HG03575 (cell line): Measurements from ENCODE around the gene POMT2.
"Not testable (repeated sequence)": the region's sequence is repeated elsewhere in the genome, so short reads cannot be mapped to it uniquely, and the experiment has no call there.

Experiments used
- ATAC-seq: cut with Tn5 transposase; IDR thresholded peaks from one replicate; pipeline ENCODE4 v1.9.1; 2021; ENCODE audit not compliant: unreplicated experiment, insufficient number of reproducible peaks, low FRiP score; ENCODE audit errors: extremely low read depth

POMT2 gene

DNA sequence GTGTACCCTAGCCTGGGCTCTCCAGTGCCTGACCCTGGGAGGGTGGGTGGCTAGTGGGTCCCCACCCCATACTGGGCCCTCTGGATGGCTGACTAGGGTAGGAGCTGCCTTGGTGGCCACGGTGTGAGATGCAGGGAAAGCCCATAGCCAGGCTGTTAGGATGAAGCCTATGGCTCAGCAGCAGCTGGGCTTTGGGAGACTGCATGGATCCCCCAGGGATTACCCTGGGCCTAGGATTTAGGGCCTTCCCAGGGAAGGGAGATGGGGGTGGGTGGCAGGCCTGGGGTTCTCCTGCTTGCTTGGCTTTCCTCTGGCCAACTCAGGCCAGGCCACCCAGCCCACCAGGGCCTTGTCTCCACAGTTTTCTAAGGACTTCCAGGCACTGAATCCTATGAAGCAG is 6.4 kb upstream of the POMT2 start:
- no peak for ATAC-seq

DNA sequence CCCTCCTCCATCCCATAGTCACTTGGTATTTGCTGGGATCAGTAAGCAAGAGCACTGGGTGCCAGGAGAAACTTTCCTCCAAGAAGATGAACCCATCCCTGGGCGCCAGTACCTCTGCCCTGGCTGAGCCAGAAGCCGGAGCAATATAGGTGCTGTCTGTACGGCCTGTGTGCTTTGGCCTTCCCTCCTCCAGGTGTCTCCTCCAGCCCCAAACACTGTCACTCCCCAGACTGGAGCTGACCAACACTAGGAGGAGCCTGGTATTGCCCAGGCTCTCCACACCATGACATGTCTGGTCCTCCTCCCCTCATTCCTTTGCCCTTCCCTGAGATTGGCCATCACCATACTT is 5.0 kb upstream of the POMT2 start:
- ATAC-seq, result no peak

DNA sequence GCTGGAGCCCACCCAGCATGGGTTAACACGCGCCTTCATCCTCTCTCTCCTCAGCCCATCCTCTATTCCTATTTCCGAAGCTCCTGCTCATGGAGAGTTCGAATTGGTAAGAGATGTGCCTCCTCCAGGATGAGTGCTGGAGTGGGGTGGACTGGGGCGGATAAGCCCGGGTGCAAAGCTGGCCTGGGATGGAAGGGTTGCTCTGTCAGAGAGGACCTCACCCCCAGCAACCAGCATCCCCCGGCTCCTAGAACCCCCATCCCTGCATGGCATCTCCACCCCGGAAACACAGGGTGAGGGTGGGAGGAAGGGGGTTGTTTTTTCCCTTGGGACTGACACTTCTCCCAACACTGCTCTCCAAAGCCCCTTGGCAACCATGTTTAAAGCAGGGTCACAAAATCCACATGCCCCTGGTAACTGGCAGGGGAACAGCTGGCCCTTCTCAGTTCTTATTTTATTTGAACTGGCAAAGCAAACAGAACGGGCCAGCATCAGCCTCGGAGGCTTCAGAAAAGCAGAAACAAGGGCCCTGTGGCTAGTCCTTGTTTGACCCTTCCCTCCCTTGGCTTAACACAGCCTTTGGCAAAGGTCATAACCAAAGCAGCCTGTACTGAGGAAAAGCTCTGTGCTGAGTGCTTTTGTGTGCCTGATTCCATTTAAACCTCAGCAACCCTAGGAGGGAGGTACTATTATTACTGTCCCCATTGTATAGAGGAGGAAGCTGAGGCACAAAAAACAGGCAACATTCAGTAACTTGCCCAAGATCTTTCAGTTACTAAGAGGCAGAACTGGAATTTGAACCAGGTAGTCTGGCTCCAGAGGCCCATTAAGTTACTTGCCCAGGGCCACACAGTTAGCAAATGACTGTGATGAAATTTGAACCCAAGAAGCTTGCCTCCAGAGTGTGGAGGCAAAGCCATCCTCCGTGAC is 4.4 kb upstream of the POMT2 start:
- no peak for ATAC-seq

DNA sequence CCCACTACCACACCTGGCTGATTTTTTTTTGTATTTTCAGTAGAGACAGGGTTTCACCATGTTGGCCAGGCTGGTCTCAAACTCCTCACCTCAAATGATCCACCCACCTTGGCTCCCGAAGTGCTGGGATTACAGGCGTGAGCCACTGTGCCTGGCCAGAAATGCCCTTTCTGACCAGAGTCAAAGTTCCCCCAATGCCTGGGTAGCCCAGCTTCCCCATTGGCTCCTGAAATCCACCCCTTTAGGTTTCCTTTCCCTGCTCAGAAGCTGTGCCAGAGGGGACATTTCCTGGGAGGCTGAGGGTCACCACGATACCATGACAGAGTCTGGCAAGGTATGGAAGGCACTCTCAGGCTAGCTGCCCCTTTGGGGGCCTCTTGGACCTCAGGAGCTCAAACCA is 3.6 kb upstream of the POMT2 start:
- ATAC-seq, result no peak

DNA sequence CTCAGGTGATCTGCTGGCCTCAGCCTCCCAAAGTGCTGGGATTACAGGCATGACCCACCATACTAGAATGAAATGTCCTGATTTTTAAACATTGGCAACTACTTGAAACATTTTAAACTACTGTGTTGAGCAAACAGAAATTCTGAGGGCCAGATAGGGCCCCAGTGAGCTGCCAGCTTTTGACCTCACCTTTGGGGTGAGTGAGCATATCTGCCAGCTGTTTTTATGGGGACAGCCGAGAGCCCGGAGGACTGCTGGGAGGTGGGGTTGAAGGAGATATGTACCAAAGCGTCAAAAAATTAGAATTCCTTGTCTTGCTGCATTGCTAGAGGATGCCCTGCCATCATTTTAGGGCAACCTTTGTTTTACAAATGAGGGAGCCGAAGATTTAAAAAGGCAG is 2.9 kb upstream of the POMT2 start:
- no peak for ATAC-seq

DNA sequence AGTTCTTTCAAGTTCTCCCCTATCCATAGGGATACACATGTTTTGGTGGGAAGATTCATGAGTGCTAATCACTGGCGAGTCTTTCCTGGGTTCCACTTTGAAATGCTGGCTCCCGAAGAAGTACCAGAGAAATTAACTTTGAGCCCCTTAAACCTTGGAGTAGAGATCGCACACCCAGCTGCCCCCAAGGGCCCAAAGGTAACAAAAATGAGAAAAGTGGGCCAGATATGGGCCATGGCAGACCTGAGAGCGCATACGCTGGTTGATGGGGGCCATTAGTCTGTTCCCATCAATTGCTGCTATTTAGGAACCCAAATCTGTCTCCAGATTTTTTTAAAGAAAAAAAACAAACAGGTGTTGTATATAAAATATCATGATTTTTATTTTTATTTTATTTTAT is 2.3 kb upstream of the POMT2 start:
- no peak for ATAC-seq

DNA sequence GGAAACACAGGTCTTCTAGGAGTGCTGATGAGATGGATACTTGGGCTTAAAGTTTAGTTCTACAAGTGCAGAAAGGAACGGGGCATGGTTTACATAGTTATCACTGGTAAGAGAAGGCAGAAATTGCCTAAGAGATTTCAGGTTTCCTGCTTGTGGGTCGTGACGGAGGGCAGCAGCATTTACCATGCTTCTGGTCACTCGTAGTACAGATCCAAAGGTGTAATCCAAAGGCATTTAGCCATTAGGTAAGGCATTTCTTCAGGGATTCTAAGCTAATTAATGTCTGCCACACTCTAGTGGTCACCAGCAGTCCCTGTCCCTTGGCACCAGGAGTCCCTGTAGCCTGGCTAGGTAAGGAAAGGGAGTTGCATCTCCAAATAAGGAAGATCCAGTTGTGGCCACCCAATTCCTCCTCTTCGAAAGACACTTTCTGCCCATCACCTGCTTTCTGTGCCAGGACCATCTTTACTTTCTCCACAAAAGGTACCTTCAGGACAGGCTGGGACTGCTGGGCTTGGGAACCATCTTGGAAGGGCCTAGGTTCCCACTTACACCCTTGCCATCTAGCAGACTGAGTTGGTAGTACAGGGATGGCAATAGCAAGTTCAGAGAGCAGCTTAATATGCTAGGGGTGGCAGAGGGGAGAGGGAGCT is 1.7 kb upstream of the POMT2 start:
- no peak for ATAC-seq

DNA sequence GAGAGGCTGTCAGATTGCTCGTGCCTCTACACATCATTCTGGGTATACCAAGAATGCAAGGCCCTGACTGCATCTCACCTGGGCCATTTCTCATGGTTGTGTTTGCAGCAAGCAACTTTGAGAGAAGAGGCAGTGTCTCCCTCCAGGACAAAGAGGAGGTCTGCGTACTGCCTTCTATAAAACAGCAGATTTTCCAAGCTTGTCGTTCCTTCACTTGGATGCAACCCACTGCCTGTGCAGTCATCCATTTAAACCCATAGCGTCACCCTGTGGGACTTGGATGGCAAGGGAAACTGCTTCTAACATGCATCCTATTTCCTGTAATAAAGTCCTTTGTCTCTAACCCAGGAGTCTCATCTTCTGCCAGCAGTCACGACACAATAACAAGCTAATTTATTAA is 1.3 kb downstream of the POMT2 start:
- no peak for ATAC-seq

DNA sequence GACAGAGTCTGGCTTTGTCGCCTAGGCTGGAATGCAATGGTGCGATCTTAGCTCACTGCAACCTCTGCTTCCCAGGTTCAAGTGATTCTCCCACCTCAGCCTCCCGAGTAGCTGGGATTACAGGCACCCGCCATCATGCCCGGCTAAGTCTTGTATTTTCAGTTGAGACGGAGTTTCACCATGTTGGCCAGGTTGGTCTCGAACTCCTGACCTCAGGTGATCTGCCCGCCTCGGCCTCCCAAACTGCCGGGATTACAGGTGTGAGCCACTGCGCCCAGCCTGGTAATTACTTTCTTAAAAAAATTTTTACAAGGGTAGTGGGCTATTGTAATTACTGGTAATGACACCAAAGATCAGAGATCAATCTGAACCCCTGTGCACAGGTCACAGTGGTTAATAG is 1.9 kb downstream of the POMT2 start:
- not testable (repeated sequence) for ATAC-seq

DNA sequence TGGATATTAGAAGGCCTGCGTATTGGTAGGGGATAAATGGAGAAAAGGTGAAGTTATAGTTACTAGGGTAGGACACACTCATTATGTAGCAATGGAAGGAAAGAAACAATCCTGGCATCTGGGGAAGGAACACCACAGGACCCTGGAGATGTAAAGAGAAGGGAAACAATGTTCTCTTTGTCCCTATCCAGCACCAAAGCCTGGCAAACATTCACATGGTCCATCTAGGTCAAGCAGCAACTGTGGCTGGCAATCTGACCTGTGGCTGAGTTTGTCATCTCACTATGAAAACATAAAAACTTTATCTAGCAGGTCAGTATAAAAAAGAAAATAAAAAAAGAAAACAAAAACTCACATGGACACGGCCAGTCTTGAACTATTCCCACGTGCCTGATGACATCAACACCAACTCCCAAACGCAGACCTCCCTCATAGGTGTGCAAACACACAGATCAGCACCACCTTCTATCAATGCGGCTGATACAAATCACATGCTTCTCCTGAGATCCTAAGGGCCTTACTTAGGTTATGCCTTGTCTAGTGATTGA is 2.6 kb downstream of the POMT2 start:
- no peak for ATAC-seq

DNA sequence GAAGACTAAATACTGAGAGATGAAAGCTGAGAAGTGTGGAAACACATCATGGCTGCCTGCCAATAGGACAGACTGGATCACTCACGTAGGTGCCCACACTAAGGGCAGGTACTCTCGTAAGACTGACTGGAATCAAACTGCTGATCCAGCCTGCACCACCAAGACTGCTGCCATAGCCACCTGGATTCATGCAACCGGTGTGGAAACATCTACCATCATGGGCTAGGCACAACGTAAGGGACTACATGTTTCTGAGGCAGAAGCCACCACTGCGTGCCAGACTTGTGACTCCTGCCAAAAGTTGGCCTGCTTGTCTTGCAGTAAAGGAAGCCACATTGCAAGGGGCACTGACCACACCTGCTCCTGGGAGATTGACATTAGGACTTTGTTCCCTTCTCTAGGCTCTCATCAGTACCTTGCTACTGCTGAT is 3.8 kb downstream of the POMT2 start:
- ATAC-seq, result no peak

DNA sequence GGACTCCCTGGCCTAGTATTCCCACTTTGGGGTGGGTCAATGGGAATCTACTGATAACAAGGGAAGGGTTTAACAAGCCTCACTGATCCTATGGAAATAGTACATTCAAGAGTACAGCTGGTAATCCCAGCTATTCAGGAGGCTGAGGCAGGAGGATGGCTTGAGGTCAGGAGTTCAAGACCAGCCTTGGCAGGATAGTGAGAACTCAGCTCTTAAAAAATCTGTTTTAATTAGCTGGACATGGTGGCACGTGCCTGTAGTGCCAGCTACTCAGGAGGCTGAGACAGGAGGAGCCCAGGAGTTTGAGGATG is 4.5 kb downstream of the POMT2 start:
- ATAC-seq, result no peak

DNA sequence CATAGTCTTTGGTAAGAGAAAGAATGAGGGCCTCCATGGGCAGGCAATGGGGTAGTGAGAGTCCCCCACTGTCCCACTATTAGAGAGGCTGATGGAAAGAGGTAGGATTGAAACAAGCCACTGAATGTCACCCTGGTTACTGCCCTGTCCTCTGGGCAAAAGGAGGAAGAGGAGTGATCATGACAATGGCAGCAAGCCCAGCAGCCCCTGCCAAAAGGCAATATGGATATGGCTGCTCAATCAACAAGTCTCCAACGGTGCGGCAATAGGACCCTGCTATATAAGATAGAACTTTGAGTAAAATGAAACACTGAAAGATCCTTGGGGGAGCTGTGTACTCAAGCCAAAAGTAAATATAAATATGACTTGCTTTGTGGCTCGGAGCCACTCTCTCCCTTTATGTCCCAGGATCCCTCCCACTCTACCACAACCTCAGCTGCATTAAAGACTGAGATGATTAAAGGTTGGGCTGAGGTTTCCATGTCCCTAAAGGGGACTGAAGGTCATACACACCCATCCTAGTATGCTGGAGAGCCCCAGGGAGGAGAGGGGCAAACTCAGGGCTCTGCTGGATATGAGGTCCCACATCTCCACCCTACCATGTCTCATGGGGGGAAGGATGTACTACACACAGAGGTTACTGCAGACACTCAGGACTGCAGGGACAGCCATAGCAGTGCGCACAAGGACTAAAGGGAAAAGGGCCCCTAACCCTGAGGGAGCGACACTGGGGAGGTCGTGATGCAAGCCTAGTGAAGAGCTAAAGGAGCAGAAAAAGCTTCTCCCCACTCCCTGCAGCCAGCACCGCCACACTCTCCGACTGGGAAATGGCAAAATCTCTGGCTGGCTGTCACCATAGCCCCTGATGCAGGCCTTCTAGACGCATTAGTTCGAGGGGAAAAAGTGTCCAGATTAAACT is 5.9 kb downstream of the POMT2 start:
- no peak for ATAC-seq

DNA sequence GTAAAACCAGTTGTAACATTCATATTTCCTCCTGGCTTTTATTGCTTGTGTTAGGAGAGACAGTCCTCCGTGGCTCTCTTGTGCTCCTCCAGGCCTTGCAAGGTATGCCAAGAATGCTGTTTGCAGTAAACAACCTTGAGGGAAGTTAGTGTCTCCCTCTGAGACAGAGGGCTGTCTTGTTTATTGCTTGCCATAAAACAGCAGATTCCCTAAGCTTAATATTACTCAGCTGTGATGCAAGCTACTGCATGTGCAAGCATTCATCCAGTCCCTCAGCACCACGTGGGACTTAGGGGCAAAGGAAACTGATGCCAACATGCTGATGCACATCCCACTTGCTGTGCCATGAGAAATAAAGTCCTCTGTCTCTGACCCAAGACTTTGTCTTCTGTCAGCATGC is 6.6 kb downstream of the POMT2 start:
- ATAC-seq, result no peak

DNA sequence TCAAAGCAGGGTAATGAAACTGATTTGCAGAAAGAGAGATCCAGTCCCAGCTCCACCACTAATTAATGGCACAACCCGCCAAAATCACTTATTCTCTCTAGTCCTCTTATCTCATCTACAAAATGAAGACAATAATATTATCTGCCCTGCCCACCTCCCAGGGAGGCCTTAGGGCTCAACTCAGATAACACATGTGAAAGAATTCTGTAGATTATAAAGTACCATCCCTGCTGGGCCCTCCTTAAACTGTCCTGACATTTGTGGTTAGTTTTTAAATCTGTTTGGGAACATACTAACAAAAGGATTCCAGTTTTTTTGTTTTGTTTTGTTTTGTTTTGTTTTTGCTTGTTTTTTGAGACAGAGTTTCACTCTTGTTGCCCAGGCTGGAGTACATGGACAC is 7.3 kb downstream of the POMT2 start:
- ATAC-seq, result no peak

DNA sequence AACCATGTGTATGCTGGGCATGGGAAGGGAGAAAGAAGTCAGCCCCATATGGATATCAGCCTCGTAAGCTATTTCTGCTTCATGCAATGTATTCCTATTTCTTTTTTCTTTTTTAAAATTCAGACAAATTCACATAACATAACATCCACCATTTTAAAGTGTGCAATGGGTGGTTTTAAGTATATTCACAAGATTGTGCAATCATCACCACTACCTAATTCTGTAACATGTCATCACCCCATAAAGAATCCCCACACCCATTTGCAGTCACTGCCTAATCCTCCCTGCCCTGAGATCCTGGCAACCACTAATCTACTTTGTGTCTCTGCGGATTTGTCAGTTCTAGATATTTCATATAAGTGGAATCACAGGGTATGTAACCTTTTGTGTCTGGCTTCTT is 9.5 kb downstream of the POMT2 start:
- no peak for ATAC-seq

DNA sequence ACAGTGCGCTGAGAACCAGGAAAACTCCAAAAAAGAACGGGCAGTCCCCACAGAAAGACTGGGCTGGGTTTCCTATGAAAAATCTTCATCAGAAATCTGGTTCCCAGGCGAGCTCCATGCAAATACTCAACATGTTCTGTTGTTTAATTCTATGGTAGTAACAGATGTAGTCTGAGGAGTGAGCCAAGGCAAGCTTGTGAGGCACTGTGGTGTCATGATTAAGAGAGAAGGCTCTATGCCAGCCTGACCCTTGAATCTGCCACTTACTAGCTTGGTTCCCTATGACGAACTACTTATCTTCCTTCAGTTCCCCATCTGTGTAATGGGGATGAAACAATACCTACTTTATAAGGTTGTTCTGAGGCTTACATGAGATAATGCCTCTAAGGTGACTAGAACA is 10.7 kb downstream of the POMT2 start:
- no peak for ATAC-seq

DNA sequence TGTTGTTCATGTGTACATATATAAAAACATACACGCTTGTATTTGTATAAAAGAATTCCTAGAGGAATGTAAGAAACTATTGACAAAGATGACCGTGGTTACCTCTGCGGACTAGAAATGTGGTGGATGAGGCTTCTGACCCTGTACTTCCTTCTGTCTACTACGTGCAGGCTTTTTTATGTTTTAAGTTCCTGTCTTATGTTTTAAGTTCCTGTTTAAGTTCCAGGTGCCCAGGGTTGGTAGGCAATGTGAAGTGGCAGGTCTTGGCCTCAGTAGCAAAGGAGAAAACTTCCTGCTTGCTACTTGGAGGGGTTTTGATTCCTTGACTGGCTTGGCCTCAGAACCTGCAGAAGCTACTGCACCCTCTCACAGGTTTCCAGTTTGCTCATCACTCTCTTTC is 11.6 kb downstream of the POMT2 start:
- ATAC-seq, result no peak

DNA sequence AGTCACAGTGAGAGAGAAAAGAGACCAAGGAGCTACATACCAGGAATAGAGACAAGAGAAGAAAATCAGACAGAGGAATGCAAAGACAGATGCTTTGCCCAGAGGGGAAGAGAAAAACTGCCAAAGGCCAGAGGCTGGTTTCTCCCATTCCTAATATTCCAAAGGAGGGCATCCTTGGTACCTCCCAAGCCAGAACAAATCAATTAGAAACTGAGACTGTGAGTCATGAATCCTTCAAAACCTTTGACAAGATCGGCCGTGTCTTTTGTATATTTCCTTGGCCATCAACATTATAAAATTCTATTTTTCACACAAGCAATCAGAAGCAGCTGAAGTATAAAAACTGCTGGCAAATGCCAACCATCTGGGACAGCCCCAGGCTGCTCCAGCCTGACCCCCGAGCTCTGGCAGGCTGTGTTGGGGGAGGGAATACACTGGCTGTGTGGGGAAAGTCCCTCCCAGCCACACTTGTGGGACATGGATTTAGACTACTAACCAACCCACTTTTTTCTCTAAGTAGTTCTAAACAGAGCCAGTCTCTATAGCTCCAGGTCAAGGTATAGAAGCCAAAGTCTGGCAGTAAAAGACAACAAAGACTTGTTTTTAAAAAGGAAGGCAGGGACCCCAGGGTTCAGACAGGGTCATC is 13.7 kb downstream of the POMT2 start:
- no peak for ATAC-seq
